H9 (cell line): ENCODE results near the gene AATF. TPM values are rescaled to one million over a fixed set of nuclear protein-coding genes. Genes with fewer than 3 reads are reported as not detected.

ENCODE experiments used
- DNase-seq: peaks from one replicate; pipeline ENCODE4 v3.0.0-alpha.2; 2017
- H2AFZ ChIP-seq: one replicate; pipeline ENCODE4 v1.6.1; 2013; ENCODE audit warnings: mild to moderate bottlenecking, low read length, control low read depth, moderate library complexity
- H2AK5ac ChIP-seq: 2 replicates; pipeline ENCODE4 v1.6.1; 2013; ENCODE audit warnings: low read length, control low read depth, mixed read lengths; ENCODE audit not compliant: insufficient read length
- H2BK120ac ChIP-seq: one replicate; pipeline ENCODE4 v1.6.1; 2013; ENCODE audit warnings: low read depth, mild to moderate bottlenecking, low read length, control low read depth, inconsistent platforms; ENCODE audit not compliant: poor library complexity, severe bottlenecking
- H2BK12ac ChIP-seq: 2 replicates; pipeline ENCODE4 v1.6.1; 2013; ENCODE audit warnings: low read length, control low read depth, mixed read lengths, low read depth; ENCODE audit not compliant: insufficient read length
- H2BK15ac ChIP-seq: 2 replicates; pipeline ENCODE4 v1.6.1; 2013; ENCODE audit warnings: low read depth, low read length, control low read depth
- H2BK20ac ChIP-seq: one replicate; pipeline ENCODE4 v1.6.1; 2013; ENCODE audit warnings: low read depth, mild to moderate bottlenecking, low read length, control low read depth, inconsistent platforms; ENCODE audit not compliant: poor library complexity, severe bottlenecking
- H2BK5ac ChIP-seq: 2 replicates; pipeline ENCODE4 v1.6.1; 2013; ENCODE audit warnings: low read length, control low read depth, mixed read lengths; ENCODE audit not compliant: insufficient read length
- H3K14ac ChIP-seq: 2 replicates; pipeline ENCODE4 v1.6.1; 2013; ENCODE audit warnings: low read length, control low read depth; ENCODE audit not compliant: insufficient read depth
- H3K18ac ChIP-seq: 2 replicates; pipeline ENCODE4 v1.6.1; 2013; ENCODE audit warnings: low read depth, mild to moderate bottlenecking, mixed read lengths, low read length, control low read depth; ENCODE audit not compliant: insufficient read length
- H3K23ac ChIP-seq: 2 replicates; pipeline ENCODE4 v1.6.1; 2013; ENCODE audit warnings: low read length, control low read depth, mixed read lengths, low read depth; ENCODE audit not compliant: insufficient read length
- H3K23me2 ChIP-seq: 2 replicates; pipeline ENCODE4 v1.6.1; 2013; ENCODE audit warnings: low read depth, mild to moderate bottlenecking, mixed read lengths, low read length, control low read depth; ENCODE audit not compliant: insufficient read length, poor library complexity, severe bottlenecking
- H3K27ac ChIP-seq: 2 replicates; pipeline ENCODE4 v1.5.1; 2013; ENCODE audit warnings: low read length, control low read depth, mixed read lengths, low read depth; ENCODE audit not compliant: insufficient read length
- H3K27me3 ChIP-seq: 2 replicates; pipeline ENCODE4 v1.6.1; 2013; ENCODE audit warnings: low read length, control low read depth, inconsistent platforms; ENCODE audit not compliant: insufficient read depth
- H3K4ac ChIP-seq: 2 replicates; pipeline ENCODE4 v1.6.1; 2013; ENCODE audit warnings: low read depth, mild to moderate bottlenecking, control low read depth, inconsistent platforms, low read length, moderate library complexity
- H3K4me1 ChIP-seq: 2 replicates; pipeline ENCODE4 v1.6.1; 2013; ENCODE audit warnings: low read length, control low read depth, inconsistent platforms; ENCODE audit not compliant: insufficient read depth
- H3K4me2 ChIP-seq: 2 replicates; pipeline ENCODE4 v1.6.1; 2013; ENCODE audit warnings: low read length, control low read depth, mixed read lengths; ENCODE audit not compliant: insufficient read length, insufficient read depth
- H3K56ac ChIP-seq: 2 replicates; pipeline ENCODE4 v1.6.1; 2013; ENCODE audit warnings: low read depth, mild to moderate bottlenecking, mixed read lengths, low read length, control low read depth; ENCODE audit not compliant: insufficient read length
- H3K79me1 ChIP-seq: 2 replicates; pipeline ENCODE4 v1.6.1; 2013; ENCODE audit warnings: low read depth, mild to moderate bottlenecking, moderate library complexity, low read length, control low read depth, inconsistent platforms; ENCODE audit not compliant: insufficient read depth, poor library complexity, severe bottlenecking
- H3K79me2 ChIP-seq: 2 replicates; pipeline ENCODE4 v1.6.1; 2013; ENCODE audit warnings: low read length, control low read depth, inconsistent platforms; ENCODE audit not compliant: insufficient read depth
- H3K9ac ChIP-seq: 2 replicates; pipeline ENCODE4 v1.6.1; 2013; ENCODE audit warnings: low read length, control low read depth, mixed read lengths; ENCODE audit not compliant: insufficient read length; ENCODE audit errors: extremely low read depth
- H3K9me3 ChIP-seq: one replicate; pipeline ENCODE4 v1.6.1; 2013; ENCODE audit warnings: low read depth, low read length, inconsistent platforms; ENCODE audit not compliant: control insufficient read depth
- H3T11ph ChIP-seq: one replicate; pipeline ENCODE4 v1.6.1; 2013; ENCODE audit warnings: mild to moderate bottlenecking, low read length, control low read depth, inconsistent platforms
- H4K20me1 ChIP-seq: one replicate; pipeline ENCODE4 v1.6.1; 2013; ENCODE audit not compliant: control insufficient read depth, insufficient read length, insufficient read depth
- H4K5ac ChIP-seq: 2 replicates; pipeline ENCODE4 v1.6.1; 2013; ENCODE audit warnings: low read depth, mild to moderate bottlenecking, mixed read lengths, low read length, control low read depth; ENCODE audit not compliant: insufficient read length
- H4K8ac ChIP-seq: replicated peaks from 2 replicates; pipeline ENCODE4 v1.6.1; 2013; ENCODE audit warnings: low read length, control low read depth, mixed read lengths, low read depth; ENCODE audit not compliant: insufficient read length
- H4K91ac ChIP-seq: 2 replicates; pipeline ENCODE4 v1.6.1; 2013; ENCODE audit warnings: low read depth, mild to moderate bottlenecking, moderate library complexity, mixed read lengths, low read length, control low read depth; ENCODE audit not compliant: insufficient read length
- H3K27ac Mint-ChIP-seq, 3 experiments: 2 replicates in 2 of 3; 3 replicates in 1 of 3; pipeline ENCODE4 v1.8.0; 2020 to 2021; ENCODE audit warnings: mixed read lengths in 3 of 3, mild to moderate bottlenecking in 1 of 3, moderate library complexity in 1 of 3
- H3K27me3 Mint-ChIP-seq: 2 replicates; pipeline ENCODE4 v1.8.0; 2021; ENCODE audit warnings: low read depth, mild to moderate bottlenecking, moderate library complexity, mixed read lengths
- H3K36me3 Mint-ChIP-seq, 3 experiments: 2 replicates in 2 of 3; 3 replicates in 1 of 3; pipeline ENCODE4 v1.8.0; 2020 to 2021; ENCODE audit warnings: low read depth in 3 of 3, mixed read lengths in 3 of 3; ENCODE audit not compliant: insufficient read depth in 1 of 3
- H3K4me1 Mint-ChIP-seq, 2 experiments: 2 replicates each; pipeline ENCODE4 v1.8.0; 2020; ENCODE audit warnings: mixed read lengths in 2 of 2
- H3K4me3 Mint-ChIP-seq, 2 experiments: 2 replicates in 1 of 2; 3 replicates in 1 of 2; pipeline ENCODE4 v1.8.0; 2020 to 2021; ENCODE audit warnings: mild to moderate bottlenecking in 2 of 2, mixed read lengths in 2 of 2, moderate library complexity in 1 of 2
- H3K9me3 Mint-ChIP-seq, 2 experiments: 2 replicates in 1 of 2; 3 replicates in 1 of 2; pipeline ENCODE4 v1.8.0; 2020; ENCODE audit warnings: mild to moderate bottlenecking in 2 of 2, mixed read lengths in 2 of 2, moderate library complexity in 1 of 2
- CTCF ChIP-seq: fragments of 200-600 bp; sonication (generic); conservative IDR thresholded peaks from 3 replicates; pipeline ENCODE4 v1.8.0; 2021; ENCODE audit warnings: antibody characterized with exemption, mild to moderate bottlenecking
- WGBS: extraction: QIAGEN DNeasy Blood & Tissue Kit; methylation state at CpG from one replicate; pipeline ENCODE4 v1.1.7; 2013; ENCODE audit warnings: missing lambda C conversion rate, low lambda C conversion rate, mixed read lengths; ENCODE audit not compliant: insufficient read length; ENCODE audit errors: extremely low coverage; 5-methylcytosine and 5-hydroxymethylcytosine counted together
- total RNA-seq: library from RNA; stranded (reverse); gene quantifications from 2 replicates; pipeline ENCODE4 v1.2.1, GENCODE V29; 2021

AATF gene
- total RNA-seq, 1 experiment from 2014 or later: 69.6 TPM

GRCh38 chr17:37097154-37097553, 148.4 kb downstream of the AATF start:
- Histone ChIP-seq H2AK5ac (no peak overlapping the region), H3K27ac (no peak overlapping the region)

More at GRCh38 chr17:37097154-37097553, 148.4 kb downstream of the AATF start:
- no peak overlapping the region for H3K23ac ChIP-seq
- H3T11ph ChIP-seq: no peak overlapping the region
- H3K79me1 ChIP-seq: no peaks in the 10 kb centered on the region
- H3K4me1 ChIP-seq: 0 out of 2 replicates have a peak, but pooled peaks cover 3% of the 10 kb centered on the region
- H3K27me3 ChIP-seq: no peaks in the 10 kb centered on the region
- DNase-seq: no peak
- H4K20me1 ChIP-seq: no peaks in the 10 kb centered on the region
- TF ChIP-seq CTCF: no peak
- H2BK15ac ChIP-seq: no peak overlapping the region
- no peak overlapping the region for H3K14ac ChIP-seq
- no peaks in the 10 kb centered on the region for H3K9me3 Mint-ChIP-seq
- H4K5ac ChIP-seq: no peak overlapping the region
- H3K18ac ChIP-seq: no peak overlapping the region
- no peaks in the 10 kb centered on the region; the same call in 1 of the 2 replicates for H3K27me3 Mint-ChIP-seq
- H3K9me3 ChIP-seq: no peaks in the 10 kb centered on the region
- H3K4ac ChIP-seq: no peak overlapping the region
- H3K36me3 Mint-ChIP-seq: peaks cover 40 to 84% (median 72%) of the 10 kb centered on the region in 3 experiments; a peak in 6 of 7 replicates
- no peak overlapping the region for H3K56ac ChIP-seq
- H4K8ac ChIP-seq: no peak overlapping the region
- H3K9ac ChIP-seq: no peak overlapping the region
- no peak overlapping the region for H3K4me3 Mint-ChIP-seq
- H3K4me1 Mint-ChIP-seq: peaks cover 19 to 22% of the 10 kb centered on the region in 2 experiments
- WGBS: no CpG with 5 or more reads among the region's 2 CpGs
- H4K91ac ChIP-seq: no peak overlapping the region
- H2BK5ac ChIP-seq: no peak overlapping the region
- H2BK12ac ChIP-seq: no peak overlapping the region
- no peak overlapping the region for H3K4me2 ChIP-seq
- H2AFZ ChIP-seq: no peak overlapping the region
- H3K79me2 ChIP-seq: no peaks in the 10 kb centered on the region
- H3K23me2 ChIP-seq: no peaks in the 10 kb centered on the region
- H3K27ac Mint-ChIP-seq: no peak overlapping the region; a peak in 1 of 7 replicates
- H2BK20ac ChIP-seq: no peak overlapping the region
- no peak overlapping the region for H2BK120ac ChIP-seq
